ENCODE measurements around the gene MYL4. TPM values are rescaled to one million over a fixed set of nuclear protein-coding genes. Genes with fewer than 3 reads are reported as not detected.

MYL4 gene
- total RNA-seq, 2 donors from 2014 or later = 0.30 to 0.53 TPM

GRCh38 chr17:47235923-47236322, 26.8 kb downstream of the MYL4 start:
- Mint-ChIP-seq H3K36me3 (ENCODE audit: low read depth) (no peaks in the 10 kb centered on the region), H3K27me3 (no peaks in the 10 kb centered on the region), H3K4me3 (no peak overlapping the region), H3K9me3 (no peaks in the 10 kb centered on the region), H3K4me1 (no peaks in the 10 kb centered on the region), H3K27ac (no peak overlapping the region)
- ATAC-seq (replicated peaks) = no peak

- H3K9me3 Mint-ChIP-seq = no peaks in the 10 kb centered on the region
- H3K27me3 Mint-ChIP-seq = peaks cover 3% of the 10 kb centered on the region
- H3K4me3 Mint-ChIP-seq = no peak overlapping the region
- no peaks in the 10 kb centered on the region for H3K4me1 Mint-ChIP-seq
- no peaks in the 10 kb centered on the region for H3K36me3 Mint-ChIP-seq (ENCODE audit: low read depth)
- ATAC-seq (replicated peaks) = no peak
- no peak overlapping the region for H3K27ac Mint-ChIP-seq
These were observed 28.7 kb downstream of the MYL4 start for GRCh38 chr17:47237841-47238240.

GRCh38 chr17:47238321-47239010, 29.3 kb downstream of the MYL4 start:
- Mint-ChIP-seq H3K27ac (no peak overlapping the region), H3K4me1 (no peaks in the 10 kb centered on the region), H3K9me3 (no peaks in the 10 kb centered on the region), H3K36me3 (ENCODE audit: low read depth) (no peaks in the 10 kb centered on the region), H3K4me3 (no peak overlapping the region), H3K27me3 (peaks cover 3% of the 10 kb centered on the region)
- ATAC-seq (replicated peaks) = no peak

GRCh38 chr17:47239619-47239966, 30.4 kb downstream of the MYL4 start:
- Mint-ChIP-seq H3K4me3 (no peak overlapping the region), H3K27me3 (peaks cover 9% of the 10 kb centered on the region), H3K27ac (peak overlapping the region; percentile 11), H3K4me1 (no peaks in the 10 kb centered on the region), H3K36me3 (ENCODE audit: low read depth) (no peaks in the 10 kb centered on the region), H3K9me3 (no peaks in the 10 kb centered on the region)
- ATAC-seq (replicated peaks) = no peak

GRCh38 chr17:47239967-47240651, 31.0 kb downstream of the MYL4 start:
- Mint-ChIP-seq H3K27me3 (peaks cover 12% of the 10 kb centered on the region), H3K36me3 (ENCODE audit: low read depth) (no peaks in the 10 kb centered on the region), H3K4me1 (no peaks in the 10 kb centered on the region), H3K4me3 (no peak overlapping the region), H3K27ac (peak overlapping the region; percentile 11), H3K9me3 (no peaks in the 10 kb centered on the region)
- ATAC-seq (replicated peaks) = peak; percentile 53

GRCh38 chr17:47240806-47241205, 31.7 kb downstream of the MYL4 start:
- Mint-ChIP-seq H3K4me1 (no peaks in the 10 kb centered on the region), H3K27me3 (peaks cover 19% of the 10 kb centered on the region), H3K27ac (no peak overlapping the region), H3K9me3 (no peaks in the 10 kb centered on the region), H3K36me3 (ENCODE audit: low read depth) (no peaks in the 10 kb centered on the region), H3K4me3 (no peak overlapping the region)
- no peak for ATAC-seq (replicated peaks)

GRCh38 chr17:47242648-47243047, 33.5 kb downstream of the MYL4 start:
- ATAC-seq (replicated peaks) = no peak
- Mint-ChIP-seq H3K4me1 (no peaks in the 10 kb centered on the region), H3K4me3 (no peak overlapping the region), H3K9me3 (no peaks in the 10 kb centered on the region), H3K36me3 (ENCODE audit: low read depth) (no peaks in the 10 kb centered on the region), H3K27me3 (peaks cover 28% of the 10 kb centered on the region), H3K27ac (no peak overlapping the region)

GRCh38 chr17:47243737-47244598, 34.8 kb downstream of the MYL4 start:
- peaks cover 28% of the 10 kb centered on the region for H3K27me3 Mint-ChIP-seq
- H3K36me3 Mint-ChIP-seq (ENCODE audit: low read depth) = no peaks in the 10 kb centered on the region
- H3K27ac Mint-ChIP-seq = no peak overlapping the region
- H3K9me3 Mint-ChIP-seq = no peaks in the 10 kb centered on the region
- H3K4me3 Mint-ChIP-seq = no peak overlapping the region
- no peak for ATAC-seq (replicated peaks)
- H3K4me1 Mint-ChIP-seq = no peaks in the 10 kb centered on the region

GRCh38 chr17:47244697-47245096, 35.5 kb downstream of the MYL4 start:
- Mint-ChIP-seq H3K4me1 (no peaks in the 10 kb centered on the region), H3K4me3 (no peak overlapping the region), H3K27ac (no peak overlapping the region), H3K36me3 (ENCODE audit: low read depth) (no peaks in the 10 kb centered on the region), H3K27me3 (peaks cover 28% of the 10 kb centered on the region), H3K9me3 (no peaks in the 10 kb centered on the region)
- no peak for ATAC-seq (replicated peaks)

- no peak overlapping the region for H3K27ac Mint-ChIP-seq
- no peaks in the 10 kb centered on the region for H3K36me3 Mint-ChIP-seq (ENCODE audit: low read depth)
- H3K27me3 Mint-ChIP-seq = peaks cover 28% of the 10 kb centered on the region
- ATAC-seq (replicated peaks) = no peak
- no peaks in the 10 kb centered on the region for H3K9me3 Mint-ChIP-seq
- H3K4me1 Mint-ChIP-seq = no peaks in the 10 kb centered on the region
- no peak overlapping the region for H3K4me3 Mint-ChIP-seq
These were observed 37.0 kb downstream of the MYL4 start for GRCh38 chr17:47246120-47246519.

- H3K9me3 Mint-ChIP-seq = no peaks in the 10 kb centered on the region
- ATAC-seq (replicated peaks) = no peak
- no peaks in the 10 kb centered on the region for H3K36me3 Mint-ChIP-seq (ENCODE audit: low read depth)
- no peak overlapping the region for H3K27ac Mint-ChIP-seq
- H3K4me1 Mint-ChIP-seq = peaks cover 4% of the 10 kb centered on the region
- peaks cover 26% of the 10 kb centered on the region for H3K27me3 Mint-ChIP-seq
- H3K4me3 Mint-ChIP-seq = no peak overlapping the region
These were observed 41.7 kb downstream of the MYL4 start for GRCh38 chr17:47250855-47251254.

- Mint-ChIP-seq H3K4me3 (no peak overlapping the region), H3K4me1 (peaks cover 4% of the 10 kb centered on the region), H3K27ac (no peak overlapping the region), H3K36me3 (ENCODE audit: low read depth) (no peaks in the 10 kb centered on the region), H3K27me3 (peaks cover 26% of the 10 kb centered on the region), H3K9me3 (no peaks in the 10 kb centered on the region)
- no peak for ATAC-seq (replicated peaks)
These were observed 42.3 kb downstream of the MYL4 start for GRCh38 chr17:47251421-47251940.

- Mint-ChIP-seq H3K4me1 (peaks cover 4% of the 10 kb centered on the region), H3K27ac (no peak overlapping the region), H3K27me3 (peaks cover 29% of the 10 kb centered on the region), H3K9me3 (no peaks in the 10 kb centered on the region), H3K4me3 (no peak overlapping the region), H3K36me3 (ENCODE audit: low read depth) (no peaks in the 10 kb centered on the region)
- no peak for ATAC-seq (replicated peaks)
These were observed 43.1 kb downstream of the MYL4 start for GRCh38 chr17:47252209-47252608.

GRCh38 chr17:47252766-47253512, 43.8 kb downstream of the MYL4 start:
- no peak for ATAC-seq (replicated peaks)
- no peaks in the 10 kb centered on the region for H3K9me3 Mint-ChIP-seq
- no peaks in the 10 kb centered on the region for H3K36me3 Mint-ChIP-seq (ENCODE audit: low read depth)
- peak overlapping the region; percentile 88 for H3K4me3 Mint-ChIP-seq
- peaks cover 9% of the 10 kb centered on the region for H3K4me1 Mint-ChIP-seq
- no peak overlapping the region for H3K27ac Mint-ChIP-seq
- peaks cover 36% of the 10 kb centered on the region for H3K27me3 Mint-ChIP-seq
